Measurements from ENCODE around the gene CPZ.

- TF ChIP-seq POLR2AphosphoS5 (IDR thresholded peaks at IDR 0.05; ENCODE audit: low read depth, low read length) (no peak), REST (IDR thresholded peaks at IDR 0.05; ENCODE audit: insufficient read depth in 1 of 2, low read depth in 2 of 2, low read length in 2 of 2) (no peak), SIN3A (IDR thresholded peaks at IDR 0.05; ENCODE audit: borderline replicate concordance, insufficient read depth, low read length) (no peak), TAF1 (IDR thresholded peaks at IDR 0.05; ENCODE audit: borderline replicate concordance, insufficient read depth, low read length) (no peak)
These were observed 45.8 kb upstream of the CPZ start for GRCh38 chr4:8546766-8547107.

Data from PFSK-1 (cell line).